Coronary artery (tissue), 2 donors: ENCODE results near the gene MUC12.

Experiments
- DNase-seq: peaks from one replicate; pipeline ENCODE4 v3.0.0-alpha.2; 2017; ENCODE audit warnings: low spot score
- H3K27ac ChIP-seq, 2 donors: fragments of 200-600 bp; sonication (generic); one replicate each; pipeline ENCODE4 v1.5.1; 2016 to 2019
- H3K4me3 ChIP-seq: fragments of 200-600 bp; sonication (generic); 2 replicates; pipeline ENCODE4 v1.5.1; 2016; ENCODE audit warnings: mild to moderate bottlenecking, moderate library complexity
- TF ChIP-seq, protein P1 (sequence below): fragments of 200-600 bp; sonication (generic); IDR thresholded peaks from one replicate; pipeline ENCODE4 v1.5.1; 2019; ENCODE audit warnings: antibody characterized with exemption

Gene MUC12

DNA sequence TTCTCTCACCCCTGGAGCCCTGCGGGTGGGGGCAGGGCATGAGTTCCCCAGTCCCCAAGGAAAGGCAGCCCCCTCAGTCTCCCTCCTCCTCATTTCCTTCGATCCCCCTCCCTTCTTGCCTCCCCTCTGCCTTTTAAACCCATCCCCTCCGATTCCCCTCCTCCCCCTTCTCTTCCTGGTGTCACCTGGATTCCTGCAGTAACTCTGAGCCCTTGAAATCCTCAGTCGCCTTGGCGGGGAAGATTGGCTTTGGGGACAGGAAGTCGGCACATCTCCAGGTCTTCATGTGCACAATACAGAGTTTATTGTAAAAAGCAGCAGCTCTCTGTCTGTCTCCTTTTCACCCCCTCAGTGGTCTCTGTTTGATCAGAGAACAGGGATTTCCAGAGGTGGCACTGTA, 1.3 kb upstream of the MUC12 start:
- Histone ChIP-seq H3K27ac (no peak overlapping the region), H3K4me3 (no peak overlapping the region)
- TF ChIP-seq, protein P1, sequence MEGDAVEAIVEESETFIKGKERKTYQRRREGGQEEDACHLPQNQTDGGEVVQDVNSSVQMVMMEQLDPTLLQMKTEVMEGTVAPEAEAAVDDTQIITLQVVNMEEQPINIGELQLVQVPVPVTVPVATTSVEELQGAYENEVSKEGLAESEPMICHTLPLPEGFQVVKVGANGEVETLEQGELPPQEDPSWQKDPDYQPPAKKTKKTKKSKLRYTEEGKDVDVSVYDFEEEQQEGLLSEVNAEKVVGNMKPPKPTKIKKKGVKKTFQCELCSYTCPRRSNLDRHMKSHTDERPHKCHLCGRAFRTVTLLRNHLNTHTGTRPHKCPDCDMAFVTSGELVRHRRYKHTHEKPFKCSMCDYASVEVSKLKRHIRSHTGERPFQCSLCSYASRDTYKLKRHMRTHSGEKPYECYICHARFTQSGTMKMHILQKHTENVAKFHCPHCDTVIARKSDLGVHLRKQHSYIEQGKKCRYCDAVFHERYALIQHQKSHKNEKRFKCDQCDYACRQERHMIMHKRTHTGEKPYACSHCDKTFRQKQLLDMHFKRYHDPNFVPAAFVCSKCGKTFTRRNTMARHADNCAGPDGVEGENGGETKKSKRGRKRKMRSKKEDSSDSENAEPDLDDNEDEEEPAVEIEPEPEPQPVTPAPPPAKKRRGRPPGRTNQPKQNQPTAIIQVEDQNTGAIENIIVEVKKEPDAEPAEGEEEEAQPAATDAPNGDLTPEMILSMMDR = no peak
- DNase-seq = no peak

DNA sequence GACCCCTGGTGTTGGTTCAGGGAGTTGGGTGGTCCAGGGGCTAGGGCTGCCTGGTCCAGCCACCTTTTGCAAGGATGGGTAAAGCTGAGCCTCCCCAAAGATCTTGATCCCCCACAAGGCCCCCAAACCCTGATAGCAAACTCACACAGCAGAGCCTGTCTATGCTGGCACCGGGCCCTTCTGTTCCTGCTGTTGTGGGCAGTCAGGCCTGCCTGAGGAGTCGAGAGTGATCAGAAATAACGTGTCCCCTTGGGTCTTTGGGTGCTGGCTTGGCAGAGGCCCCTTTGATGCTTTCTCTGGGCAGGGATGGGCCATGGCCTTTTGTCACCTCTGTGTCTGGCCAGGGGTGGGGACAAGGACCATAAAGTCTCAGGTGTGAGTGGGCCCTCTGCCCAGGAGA, 715 bp upstream of the MUC12 start:
- TF ChIP-seq, protein P1 = no peak

DNA sequence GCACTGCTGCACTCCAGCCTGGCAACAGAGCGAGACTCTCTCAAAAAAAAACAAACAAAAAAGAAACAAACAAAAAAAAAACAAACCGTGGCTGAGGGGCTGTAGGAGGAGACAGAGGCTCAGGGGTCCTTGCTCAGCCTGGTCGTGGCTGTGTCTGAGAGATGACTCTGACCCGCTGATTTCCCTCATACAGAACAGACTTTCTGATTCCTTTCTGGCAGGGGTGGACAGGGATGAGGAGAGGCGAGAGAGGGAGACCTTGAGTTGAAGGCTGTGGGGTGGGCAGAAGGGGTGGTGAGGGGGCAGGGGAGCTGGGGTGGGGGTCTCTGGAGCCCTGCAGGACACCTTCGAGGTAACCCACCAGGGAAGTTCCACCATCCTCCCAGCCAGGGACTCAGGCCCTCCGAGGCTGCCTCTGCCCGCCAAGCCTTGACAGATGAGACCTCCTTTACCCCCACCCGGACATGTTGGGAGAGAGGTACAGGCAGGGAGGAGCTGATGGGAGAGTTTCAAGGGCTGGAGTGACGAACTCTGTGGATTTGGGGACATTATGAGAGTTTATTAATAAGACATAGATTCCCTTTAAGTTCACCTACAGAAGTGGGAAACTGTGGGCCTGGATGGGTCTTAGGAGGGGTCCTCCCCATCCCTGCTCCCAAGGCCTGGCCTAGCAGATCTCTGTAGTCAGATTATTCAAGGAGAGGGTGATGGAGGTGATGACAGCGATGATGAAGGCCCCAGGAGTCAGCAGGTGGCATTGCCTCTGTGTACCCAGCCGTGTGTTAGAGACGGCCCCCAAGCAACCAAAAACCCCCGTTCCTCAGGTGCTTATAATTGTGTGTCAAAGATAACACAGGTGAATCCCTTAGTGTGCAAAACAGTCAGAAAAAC, 2.0 kb downstream of the MUC12 start:
- no peak overlapping the region for H3K4me3 ChIP-seq
- TF ChIP-seq, protein P1 = no peak
- H3K27ac ChIP-seq = no peak overlapping the region
- DNase-seq = no peak

More for the DNA sequence above, 715 bp upstream of the MUC12 start:
- no peak overlapping the region for H3K27ac ChIP-seq
- H3K4me3 ChIP-seq = no peak overlapping the region
- DNase-seq = no peak

DNA sequence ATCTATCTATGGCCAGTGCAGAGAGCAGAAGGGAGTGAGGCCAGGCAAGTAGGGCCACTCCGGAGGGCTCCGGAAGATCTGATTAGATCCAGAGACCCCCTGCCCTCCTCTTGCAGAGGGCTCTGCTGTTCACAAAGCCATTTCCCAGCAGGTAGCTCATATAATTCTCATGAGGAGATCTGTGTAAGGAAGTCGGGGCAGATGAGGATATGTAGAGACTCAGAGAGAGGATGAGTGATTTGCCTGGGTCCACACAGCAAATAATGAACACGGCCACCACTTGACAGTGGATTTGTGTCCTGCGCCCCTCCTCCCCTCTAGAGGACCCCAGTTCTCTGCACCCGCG, 2.6 kb downstream of the MUC12 start:
- Histone ChIP-seq H3K27ac (no peak overlapping the region), H3K4me3 (no peak overlapping the region)
- no peak for DNase-seq
- TF ChIP-seq, protein P1 = no peak

DNA sequence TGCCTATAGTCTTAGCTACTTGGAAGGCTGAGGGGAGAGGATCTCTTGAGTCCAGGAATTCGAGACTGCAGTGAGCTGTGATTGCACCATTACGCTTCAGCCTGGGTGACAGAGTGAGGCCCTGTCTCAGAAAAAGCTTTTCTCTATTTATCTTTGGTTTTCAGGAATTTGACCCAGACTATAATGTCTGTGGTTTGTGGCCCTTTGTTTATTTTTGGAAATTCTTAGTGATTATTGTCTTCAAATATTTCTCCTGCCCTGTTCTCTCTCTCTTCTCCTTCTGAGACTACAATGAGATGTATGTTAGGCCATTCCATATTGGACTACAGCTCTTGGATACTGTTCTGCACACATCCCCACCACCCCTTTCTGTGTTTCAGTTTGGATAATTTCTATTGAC, 4.7 kb downstream of the MUC12 start:
- TF ChIP-seq, protein P1 = no peak
- no peak overlapping the region for H3K27ac ChIP-seq
- no peak for DNase-seq
- H3K4me3 ChIP-seq = no peak overlapping the region

DNA sequence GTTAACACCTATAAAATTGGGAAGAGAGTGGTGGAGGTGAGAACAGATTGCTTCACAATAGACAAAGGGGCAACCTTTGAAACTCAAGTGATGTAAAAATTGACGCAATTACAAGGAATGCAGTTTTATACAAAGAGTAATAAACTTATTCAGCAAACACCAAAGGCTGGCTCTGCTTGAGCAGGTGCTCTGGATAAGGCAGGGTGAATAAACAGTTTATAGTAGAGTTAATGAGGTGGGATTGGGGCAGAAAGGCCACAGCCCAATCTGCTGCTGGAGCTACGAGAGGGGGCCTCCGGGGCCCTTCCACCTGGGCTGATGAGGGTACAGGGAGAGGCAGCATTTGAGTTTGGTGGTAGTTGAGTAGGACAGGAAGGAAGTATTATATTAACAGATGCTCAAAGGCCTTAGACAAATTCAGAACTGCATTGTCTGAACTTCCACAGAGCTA, 6.0 kb downstream of the MUC12 start:
- no peak overlapping the region for H3K27ac ChIP-seq
- DNase-seq = no peak
- TF ChIP-seq, protein P1 = no peak
- no peak overlapping the region for H3K4me3 ChIP-seq

DNA sequence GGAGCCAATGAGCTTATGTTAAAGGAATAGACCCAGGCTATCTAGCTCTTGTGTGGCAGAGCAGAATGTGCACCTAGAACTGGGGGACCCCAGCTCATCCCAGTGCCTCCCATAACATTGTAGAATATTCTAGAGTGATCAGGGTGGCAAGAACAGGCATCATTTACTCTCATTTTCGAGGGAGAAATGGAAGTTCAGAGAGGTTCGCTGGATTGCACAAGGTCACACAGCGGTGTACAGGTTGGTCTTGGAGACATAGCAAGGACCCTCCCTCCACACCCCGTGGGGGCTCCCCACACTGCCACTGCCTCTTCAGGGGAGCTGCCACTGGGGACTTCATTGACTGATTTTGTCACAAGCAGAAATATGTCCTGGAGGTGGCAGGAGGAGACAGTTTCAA, 8.9 kb downstream of the MUC12 start:
- TF ChIP-seq, protein P1 = no peak
- no peak overlapping the region for H3K27ac ChIP-seq

More for the DNA sequence above, 8.9 kb downstream of the MUC12 start:
- H3K4me3 ChIP-seq = no peak overlapping the region
- no peak for DNase-seq
